GM23338 (cell line): ENCODE results near the gene ANAPC4. TPM values are rescaled to one million over a fixed set of nuclear protein-coding genes. Genes with fewer than 3 reads are reported as not detected.

Experiments used
- ATAC-seq: fragments of 200-7000 bp; cut with Tn5 transposase; 3 replicates; pipeline ENCODE4 v1.9.1; 2020
- DNase-seq: peaks from one replicate; pipeline ENCODE4 v3.0.0-alpha.2; 2015; ENCODE audit warnings: low spot score
- H2AFZ ChIP-seq: fragments of 200-600 bp; sonication (generic); 2 replicates; pipeline ENCODE4 v1.8.0; 2016; ENCODE audit warnings: antibody characterized with exemption, mild to moderate bottlenecking, moderate library complexity
- H3F3A ChIP-seq: fragments of 200-600 bp; sonication (generic); replicated peaks from 2 replicates; pipeline ENCODE4 v1.8.0; 2017; ENCODE audit warnings: antibody characterized with exemption, mixed run types, low read depth
- H3K27ac ChIP-seq: fragments of 200-600 bp; sonication (generic); 2 replicates; pipeline ENCODE4 v1.6.1; 2016; ENCODE audit warnings: low read depth
- H3K27me3 ChIP-seq: fragments of 200-600 bp; sonication (generic); 2 replicates; pipeline ENCODE4 v1.8.0; 2016; ENCODE audit warnings: mild to moderate bottlenecking, mixed run types, moderate library complexity; ENCODE audit not compliant: insufficient read depth
- H3K36me3 ChIP-seq: fragments of 200-600 bp; sonication (generic); 2 replicates; pipeline ENCODE4 v1.8.0; 2016; ENCODE audit warnings: mild to moderate bottlenecking; ENCODE audit not compliant: insufficient read depth
- H3K4me1 ChIP-seq: fragments of 200-600 bp; sonication (generic); 2 replicates; pipeline ENCODE4 v1.8.0; 2016; ENCODE audit warnings: mild to moderate bottlenecking, moderate library complexity; ENCODE audit not compliant: insufficient read depth
- H3K4me2 ChIP-seq: fragments of 200-600 bp; sonication (generic); 2 replicates; pipeline ENCODE4 v1.7.1; 2017; ENCODE audit warnings: mixed run types
- H3K4me3 ChIP-seq: fragments of 200-600 bp; sonication (generic); 2 replicates; pipeline ENCODE4 v1.6.1; 2016; ENCODE audit warnings: mixed run types
- H3K79me2 ChIP-seq: fragments of 200-600 bp; sonication (generic); replicated peaks from 2 replicates; pipeline ENCODE4 v1.8.0; 2017; ENCODE audit warnings: mild to moderate bottlenecking; ENCODE audit not compliant: insufficient read depth
- H3K9me2 ChIP-seq: fragments of 200-600 bp; sonication (generic); 2 replicates; pipeline ENCODE4 v1.8.0; 2017; ENCODE audit not compliant: insufficient read depth
- H4K20me1 ChIP-seq: fragments of 200-600 bp; sonication (generic); replicated peaks from 2 replicates; pipeline ENCODE4 v1.8.0; 2017; ENCODE audit warnings: mild to moderate bottlenecking; ENCODE audit not compliant: insufficient read depth
- H3K27ac Mint-ChIP-seq: 2 replicates; pipeline ENCODE4 v1.8.0; 2020; ENCODE audit warnings: inconsistent platforms, mild to moderate bottlenecking, moderate library complexity, mixed read lengths
- H3K27me3 Mint-ChIP-seq: 3 replicates; pipeline ENCODE4 v1.8.0; 2022; ENCODE audit warnings: low read depth, mild to moderate bottlenecking, moderate library complexity, mixed read lengths, inconsistent platforms; ENCODE audit not compliant: insufficient read depth, poor library complexity
- H3K36me3 Mint-ChIP-seq: 3 replicates; pipeline ENCODE4 v1.8.0; 2021; ENCODE audit warnings: low read depth, mild to moderate bottlenecking, inconsistent platforms, moderate library complexity, mixed read lengths
- H3K4me1 Mint-ChIP-seq: 3 replicates; pipeline ENCODE4 v1.8.0; 2020; ENCODE audit warnings: mild to moderate bottlenecking, inconsistent platforms, mixed read lengths
- H3K4me3 Mint-ChIP-seq: 3 replicates; pipeline ENCODE4 v1.8.0; 2021; ENCODE audit warnings: moderate library complexity, mild to moderate bottlenecking, inconsistent platforms, mixed read lengths
- H3K9me3 Mint-ChIP-seq: 3 replicates; pipeline ENCODE4 v1.8.0; 2020; ENCODE audit warnings: moderate library complexity, mild to moderate bottlenecking, inconsistent platforms, mixed read lengths
- CREB1 ChIP-seq: fragments of 250-450 bp; sonication (Bioruptor Pico); IDR thresholded peaks from 2 replicates; pipeline ENCODE4 v1.5.0; 2020; ENCODE audit warnings: low read depth, mild to moderate bottlenecking, moderate library complexity
- EZH2 ChIP-seq: fragments of 200-600 bp; sonication (generic); IDR thresholded peaks from one replicate; pipeline ENCODE4 v1.8.0; 2017; ENCODE audit warnings: antibody characterized with exemption, mild to moderate bottlenecking, low read depth; ENCODE audit not compliant: unreplicated experiment
- EZH2phosphoT487 ChIP-seq: fragments of 200-600 bp; sonication (generic); IDR thresholded peaks from one replicate; pipeline ENCODE4 v1.8.1; 2018; ENCODE audit warnings: antibody characterized with exemption; ENCODE audit not compliant: unreplicated experiment
- JUNB ChIP-seq: IDR thresholded peaks from one replicate; pipeline ENCODE4 v1.6.1; 2016; ENCODE audit warnings: antibody characterized with exemption; ENCODE audit not compliant: unreplicated experiment
- NANOG ChIP-seq: IDR thresholded peaks from 2 replicates; pipeline ENCODE4 v1.6.1; 2016; ENCODE audit warnings: antibody characterized with exemption, borderline replicate concordance
- POLR2AphosphoS5 ChIP-seq: IDR thresholded peaks from 2 replicates; pipeline ENCODE4 v1.6.1; 2016; ENCODE audit warnings: antibody characterized with exemption, low read depth
- REST ChIP-seq: IDR thresholded peaks from one replicate; pipeline ENCODE4 v1.6.1; 2018; ENCODE audit warnings: antibody characterized with exemption; ENCODE audit not compliant: unreplicated experiment
- STAT1 ChIP-seq: IDR thresholded peaks from one replicate; pipeline ENCODE4 v1.6.1; 2016; ENCODE audit warnings: antibody characterized with exemption; ENCODE audit not compliant: unreplicated experiment
- ZNF114 ChIP-seq: fragments of 250-450 bp; sonication (Bioruptor Pico); IDR thresholded peaks from 2 replicates; pipeline ENCODE4 v1.5.0; 2020; ENCODE audit warnings: mild to moderate bottlenecking, moderate library complexity
- ZNF331 ChIP-seq: fragments of 250-450 bp; sonication (Bioruptor Pico); IDR thresholded peaks from 2 replicates; pipeline ENCODE4 v1.5.0; 2020; ENCODE audit warnings: low read depth, mild to moderate bottlenecking, moderate library complexity
- polyA plus RNA-seq: library from polyadenylated mRNA; unstranded; fragments of >200 nt; fragmentation: Nextera tagmentation; extraction: Ambion mirVana; gene quantifications from 2 replicates; pipeline ENCODE4 v1.2.1, GENCODE V29; 2016
- total RNA-seq: library from RNA; depleted of rRNA; stranded (reverse); fragments of >200 nt; shearing (Covaris generic); gene quantifications from 2 replicates; pipeline ENCODE4 v1.2.3, GENCODE V29; 2014
- TF ChIP-seq, protein P1 (sequence below), 2 experiments: fragments of 200-600 bp in 1 of 2; sonication (generic) in 1 of 2; conservative IDR thresholded peaks; 2 replicates each; pipeline versions ENCODE4 v1.5.1 to v1.6.1; 2016 to 2017; ENCODE audit warnings: antibody characterized with exemption in 2 of 2, low read depth in 2 of 2, mild to moderate bottlenecking in 2 of 2, moderate library complexity in 1 of 2
- TF ChIP-seq, protein P2 (sequence below): IDR thresholded peaks from 2 replicates; pipeline ENCODE4 v1.6.1; 2016; ENCODE audit warnings: antibody characterized with exemption
- TF ChIP-seq, protein P3 (sequence below): fragments of 250-450 bp; sonication (Bioruptor Pico); IDR thresholded peaks from 2 replicates; pipeline ENCODE4 v1.5.0; 2020; ENCODE audit warnings: mild to moderate bottlenecking, moderate library complexity

ANAPC4 gene
- total and polyA plus RNA-seq, 2 experiments from 2014 or later = 34.3 to 46.2 TPM

DNA sequence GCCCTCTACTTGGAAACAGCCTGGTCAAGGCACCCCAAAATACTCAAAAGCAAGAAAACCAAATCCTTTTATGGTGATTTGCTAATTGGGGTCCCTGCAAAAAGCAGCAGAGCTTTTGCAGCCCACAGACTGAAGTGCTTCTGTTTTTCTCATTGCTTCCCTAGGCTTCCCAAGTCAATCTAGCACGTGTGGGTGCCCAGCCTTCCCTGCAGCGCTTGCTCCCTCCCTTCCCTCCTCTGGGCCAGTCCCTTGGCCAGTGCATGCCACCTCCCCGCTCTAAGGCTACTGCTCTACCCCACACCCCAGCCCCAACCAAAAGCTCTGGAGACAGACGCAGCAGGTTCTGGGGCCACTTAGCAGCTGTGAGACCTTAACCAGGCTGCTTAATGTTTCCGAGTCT, 53.6 kb downstream of the ANAPC4 start:
- no peaks in the 10 kb centered on the region for H4K20me1 ChIP-seq
- H3K9me2 ChIP-seq = no peaks in the 10 kb centered on the region
- TF ChIP-seq NANOG (no peak), REST (no peak), POLR2AphosphoS5 (no peak), EZH2phosphoT487 (no peak), STAT1 (no peak), ZNF114 (CRISPR knock-in tag) (no peak), ZNF331 (CRISPR knock-in tag) (no peak), EZH2 (no peak), JUNB (no peak), CREB1 (CRISPR knock-in tag) (no peak)
- TF ChIP-seq, protein P1, sequence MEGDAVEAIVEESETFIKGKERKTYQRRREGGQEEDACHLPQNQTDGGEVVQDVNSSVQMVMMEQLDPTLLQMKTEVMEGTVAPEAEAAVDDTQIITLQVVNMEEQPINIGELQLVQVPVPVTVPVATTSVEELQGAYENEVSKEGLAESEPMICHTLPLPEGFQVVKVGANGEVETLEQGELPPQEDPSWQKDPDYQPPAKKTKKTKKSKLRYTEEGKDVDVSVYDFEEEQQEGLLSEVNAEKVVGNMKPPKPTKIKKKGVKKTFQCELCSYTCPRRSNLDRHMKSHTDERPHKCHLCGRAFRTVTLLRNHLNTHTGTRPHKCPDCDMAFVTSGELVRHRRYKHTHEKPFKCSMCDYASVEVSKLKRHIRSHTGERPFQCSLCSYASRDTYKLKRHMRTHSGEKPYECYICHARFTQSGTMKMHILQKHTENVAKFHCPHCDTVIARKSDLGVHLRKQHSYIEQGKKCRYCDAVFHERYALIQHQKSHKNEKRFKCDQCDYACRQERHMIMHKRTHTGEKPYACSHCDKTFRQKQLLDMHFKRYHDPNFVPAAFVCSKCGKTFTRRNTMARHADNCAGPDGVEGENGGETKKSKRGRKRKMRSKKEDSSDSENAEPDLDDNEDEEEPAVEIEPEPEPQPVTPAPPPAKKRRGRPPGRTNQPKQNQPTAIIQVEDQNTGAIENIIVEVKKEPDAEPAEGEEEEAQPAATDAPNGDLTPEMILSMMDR (conservative IDR thresholded peaks at IDR 0.05; ENCODE audit: low read depth in 2 of 2) = no peak
- TF ChIP-seq, protein P2, sequence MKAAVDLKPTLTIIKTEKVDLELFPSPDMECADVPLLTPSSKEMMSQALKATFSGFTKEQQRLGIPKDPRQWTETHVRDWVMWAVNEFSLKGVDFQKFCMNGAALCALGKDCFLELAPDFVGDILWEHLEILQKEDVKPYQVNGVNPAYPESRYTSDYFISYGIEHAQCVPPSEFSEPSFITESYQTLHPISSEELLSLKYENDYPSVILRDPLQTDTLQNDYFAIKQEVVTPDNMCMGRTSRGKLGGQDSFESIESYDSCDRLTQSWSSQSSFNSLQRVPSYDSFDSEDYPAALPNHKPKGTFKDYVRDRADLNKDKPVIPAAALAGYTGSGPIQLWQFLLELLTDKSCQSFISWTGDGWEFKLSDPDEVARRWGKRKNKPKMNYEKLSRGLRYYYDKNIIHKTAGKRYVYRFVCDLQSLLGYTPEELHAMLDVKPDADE = no peak
- TF ChIP-seq, protein P3, sequence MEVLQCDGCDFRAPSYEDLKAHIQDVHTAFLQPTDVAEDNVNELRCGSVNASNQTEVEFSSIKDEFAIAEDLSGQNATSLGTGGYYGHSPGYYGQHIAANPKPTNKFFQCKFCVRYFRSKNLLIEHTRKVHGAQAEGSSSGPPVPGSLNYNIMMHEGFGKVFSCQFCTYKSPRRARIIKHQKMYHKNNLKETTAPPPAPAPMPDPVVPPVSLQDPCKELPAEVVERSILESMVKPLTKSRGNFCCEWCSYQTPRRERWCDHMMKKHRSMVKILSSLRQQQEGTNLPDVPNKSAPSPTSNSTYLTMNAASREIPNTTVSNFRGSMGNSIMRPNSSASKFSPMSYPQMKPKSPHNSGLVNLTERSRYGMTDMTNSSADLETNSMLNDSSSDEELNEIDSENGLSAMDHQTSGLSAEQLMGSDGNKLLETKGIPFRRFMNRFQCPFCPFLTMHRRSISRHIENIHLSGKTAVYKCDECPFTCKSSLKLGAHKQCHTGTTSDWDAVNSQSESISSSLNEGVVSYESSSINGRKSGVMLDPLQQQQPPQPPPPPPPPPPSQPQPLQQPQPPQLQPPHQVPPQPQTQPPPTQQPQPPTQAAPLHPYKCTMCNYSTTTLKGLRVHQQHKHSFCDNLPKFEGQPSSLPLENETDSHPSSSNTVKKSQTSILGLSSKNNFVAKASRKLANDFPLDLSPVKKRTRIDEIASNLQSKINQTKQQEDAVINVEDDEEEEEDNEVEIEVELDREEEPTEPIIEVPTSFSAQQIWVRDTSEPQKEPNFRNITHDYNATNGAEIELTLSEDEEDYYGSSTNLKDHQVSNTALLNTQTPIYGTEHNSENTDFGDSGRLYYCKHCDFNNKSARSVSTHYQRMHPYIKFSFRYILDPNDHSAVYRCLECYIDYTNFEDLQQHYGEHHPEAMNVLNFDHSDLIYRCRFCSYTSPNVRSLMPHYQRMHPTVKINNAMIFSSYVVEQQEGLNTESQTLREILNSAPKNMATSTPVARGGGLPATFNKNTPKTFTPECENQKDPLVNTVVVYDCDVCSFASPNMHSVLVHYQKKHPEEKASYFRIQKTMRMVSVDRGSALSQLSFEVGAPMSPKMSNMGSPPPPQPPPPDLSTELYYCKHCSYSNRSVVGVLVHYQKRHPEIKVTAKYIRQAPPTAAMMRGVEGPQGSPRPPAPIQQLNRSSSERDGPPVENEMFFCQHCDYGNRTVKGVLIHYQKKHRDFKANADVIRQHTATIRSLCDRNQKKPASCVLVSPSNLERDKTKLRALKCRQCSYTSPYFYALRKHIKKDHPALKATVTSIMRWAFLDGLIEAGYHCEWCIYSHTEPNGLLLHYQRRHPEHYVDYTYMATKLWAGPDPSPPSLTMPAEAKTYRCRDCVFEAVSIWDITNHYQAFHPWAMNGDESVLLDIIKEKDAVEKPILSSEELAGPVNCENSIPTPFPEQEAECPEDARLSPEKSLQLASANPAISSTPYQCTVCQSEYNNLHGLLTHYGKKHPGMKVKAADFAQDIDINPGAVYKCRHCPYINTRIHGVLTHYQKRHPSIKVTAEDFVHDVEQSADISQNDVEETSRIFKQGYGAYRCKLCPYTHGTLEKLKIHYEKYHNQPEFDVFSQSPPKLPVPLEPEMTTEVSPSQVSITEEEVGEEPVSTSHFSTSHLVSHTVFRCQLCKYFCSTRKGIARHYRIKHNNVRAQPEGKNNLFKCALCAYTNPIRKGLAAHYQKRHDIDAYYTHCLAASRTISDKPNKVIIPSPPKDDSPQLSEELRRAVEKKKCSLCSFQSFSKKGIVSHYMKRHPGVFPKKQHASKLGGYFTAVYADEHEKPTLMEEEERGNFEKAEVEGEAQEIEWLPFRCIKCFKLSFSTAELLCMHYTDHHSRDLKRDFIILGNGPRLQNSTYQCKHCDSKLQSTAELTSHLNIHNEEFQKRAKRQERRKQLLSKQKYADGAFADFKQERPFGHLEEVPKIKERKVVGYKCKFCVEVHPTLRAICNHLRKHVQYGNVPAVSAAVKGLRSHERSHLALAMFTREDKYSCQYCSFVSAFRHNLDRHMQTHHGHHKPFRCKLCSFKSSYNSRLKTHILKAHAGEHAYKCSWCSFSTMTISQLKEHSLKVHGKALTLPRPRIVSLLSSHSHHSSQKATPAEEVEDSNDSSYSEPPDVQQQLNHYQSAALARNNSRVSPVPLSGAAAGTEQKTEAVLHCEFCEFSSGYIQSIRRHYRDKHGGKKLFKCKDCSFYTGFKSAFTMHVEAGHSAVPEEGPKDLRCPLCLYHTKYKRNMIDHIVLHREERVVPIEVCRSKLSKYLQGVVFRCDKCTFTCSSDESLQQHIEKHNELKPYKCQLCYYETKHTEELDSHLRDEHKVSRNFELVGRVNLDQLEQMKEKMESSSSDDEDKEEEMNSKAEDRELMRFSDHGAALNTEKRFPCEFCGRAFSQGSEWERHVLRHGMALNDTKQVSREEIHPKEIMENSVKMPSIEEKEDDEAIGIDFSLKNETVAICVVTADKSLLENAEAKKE (CRISPR knock-in tag) = no peak
- no peak overlapping the region for H3K27ac ChIP-seq
- no peak overlapping the region for H3K4me2 ChIP-seq
- no peaks in the 10 kb centered on the region for H3K79me2 ChIP-seq
- no peak overlapping the region for H3K4me3 ChIP-seq
- no peaks in the 10 kb centered on the region for H3K27me3 ChIP-seq
- H3K27ac Mint-ChIP-seq = no peak overlapping the region
- H2AFZ ChIP-seq = no peak overlapping the region
- H3K36me3 Mint-ChIP-seq = peaks cover 3% of the 10 kb centered on the region; the same call in 1 of the 3 replicates
- H3K9me3 Mint-ChIP-seq = no peaks in the 10 kb centered on the region
- no peak for DNase-seq
- no peaks in the 10 kb centered on the region for H3K36me3 ChIP-seq
- H3F3A ChIP-seq = no peaks in the 10 kb centered on the region
- ATAC-seq = peak; percentile 40
- no peaks in the 10 kb centered on the region for H3K27me3 Mint-ChIP-seq
- H3K4me1 Mint-ChIP-seq = no peaks in the 10 kb centered on the region
- no peaks in the 10 kb centered on the region for H3K4me1 ChIP-seq
- no peak overlapping the region for H3K4me3 Mint-ChIP-seq
